Occipital lobe (tissue), 2 donors: ENCODE results near the gene CAP2. TPM values are rescaled to one million over a fixed set of nuclear protein-coding genes. Genes with fewer than 3 reads are reported as not detected.
"Not testable (repeated sequence)": the region's sequence is repeated elsewhere in the genome, so short reads cannot be mapped to it uniquely, and the experiment has no call there.

Source experiments
- DNase-seq: peaks from one replicate; lab custom pipeline; 2025; lab: John Stamatoyannopoulos, UW
- total RNA-seq: library from RNA; depleted of rRNA; stranded (reverse); fragments of >200 nt; gene quantifications from one replicate; pipeline ENCODE4 v1.2.3, GENCODE V29; 2014

The CAP2 gene
- total RNA-seq, 1 donor from 2014 or later: 33.7 TPM

DNA sequence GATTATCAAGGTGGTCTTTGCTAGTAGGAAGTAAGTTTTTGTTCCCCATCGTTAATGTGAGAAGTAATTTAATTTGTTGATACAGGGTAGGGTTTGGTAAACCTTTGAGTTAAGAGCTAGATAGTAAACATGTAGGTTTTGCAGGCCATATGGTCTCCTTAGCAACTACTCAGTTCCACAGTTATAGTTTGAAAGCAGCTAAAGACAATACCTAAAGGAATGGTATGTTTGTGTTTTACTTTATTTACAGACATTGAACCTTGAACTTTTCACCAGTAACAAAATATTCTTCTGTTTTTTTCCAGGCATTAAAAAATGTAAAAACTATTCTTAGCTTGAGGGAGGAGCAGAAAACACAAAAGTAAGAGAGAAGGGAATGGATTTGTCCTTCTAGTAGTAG, 1.7 kb downstream of the CAP2 start:
- DNase-seq: no peak

DNA sequence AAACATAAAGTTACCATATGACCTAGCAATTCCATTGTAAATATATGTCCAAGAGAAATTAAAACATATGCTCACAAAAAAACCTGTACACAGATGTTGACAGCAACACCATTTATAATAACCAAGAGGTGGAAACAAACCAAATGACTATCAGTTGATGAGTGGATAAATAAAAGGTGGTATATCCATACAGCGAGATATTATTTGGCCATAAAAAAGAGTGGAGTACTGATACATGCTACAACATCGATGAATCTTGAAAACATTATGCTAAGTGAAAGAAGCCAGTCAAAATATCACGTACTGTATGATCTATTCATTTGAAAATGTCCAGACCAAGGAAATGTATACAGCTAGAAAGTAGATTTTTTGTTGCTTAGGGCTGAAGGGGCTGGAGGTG, 2.9 kb downstream of the CAP2 start:
- DNase-seq: no peak

DNA sequence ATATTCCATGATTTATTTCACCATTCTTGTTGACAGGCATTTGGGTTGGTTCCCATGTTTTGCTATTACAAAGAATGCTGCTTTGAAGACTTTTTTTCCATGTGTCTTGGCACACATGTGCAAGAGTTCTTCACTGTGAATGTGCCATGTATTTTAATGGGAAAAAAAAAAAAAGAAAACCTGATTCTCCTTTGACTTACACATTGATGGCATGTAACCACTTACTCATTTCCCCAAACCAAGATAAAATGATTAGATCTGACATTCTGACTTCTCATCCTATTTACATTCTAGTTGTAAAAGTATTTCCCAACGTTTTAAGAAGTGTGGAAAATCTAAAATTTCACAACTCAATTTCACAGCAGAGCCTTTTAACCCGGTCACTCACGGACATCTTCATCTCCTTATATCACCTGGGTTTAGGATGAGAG, 4.4 kb downstream of the CAP2 start:
- no peak for DNase-seq

DNA sequence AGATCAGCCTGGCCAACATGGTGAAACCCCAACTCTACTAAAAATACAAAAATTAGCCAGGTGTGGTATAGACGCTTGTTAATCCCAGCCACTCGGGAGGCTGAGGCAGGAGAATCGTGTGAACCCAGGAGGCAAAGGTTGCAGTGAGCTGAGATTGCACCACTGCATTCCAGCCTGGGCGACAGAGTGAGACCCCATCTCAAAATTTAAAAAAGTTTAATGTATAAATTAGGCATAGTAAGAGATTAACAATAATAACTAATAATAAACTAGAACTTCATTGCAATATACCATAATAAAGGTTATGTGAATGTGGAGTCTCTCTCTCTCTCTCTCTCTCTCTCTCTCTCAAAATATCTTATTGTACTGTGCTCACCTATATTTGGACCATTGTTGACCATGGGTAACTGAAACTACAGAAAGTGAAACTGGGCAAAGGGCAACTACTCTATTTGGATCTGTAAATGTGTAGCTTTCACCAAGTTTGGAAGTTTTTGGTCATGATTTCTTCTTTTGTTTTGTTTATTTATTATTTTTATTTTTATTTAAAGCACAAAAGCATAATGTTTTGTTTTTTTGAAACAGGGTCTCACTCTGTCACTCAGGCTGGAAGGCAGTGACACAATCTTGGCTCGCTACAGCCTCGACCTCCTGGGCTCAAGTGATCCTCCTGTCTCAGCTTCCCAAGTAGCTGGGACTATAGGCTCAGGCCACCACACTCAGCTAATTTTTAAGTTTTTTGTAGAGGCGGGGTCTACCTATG, 12.0 kb downstream of the CAP2 start:
- not testable (repeated sequence) for DNase-seq

DNA sequence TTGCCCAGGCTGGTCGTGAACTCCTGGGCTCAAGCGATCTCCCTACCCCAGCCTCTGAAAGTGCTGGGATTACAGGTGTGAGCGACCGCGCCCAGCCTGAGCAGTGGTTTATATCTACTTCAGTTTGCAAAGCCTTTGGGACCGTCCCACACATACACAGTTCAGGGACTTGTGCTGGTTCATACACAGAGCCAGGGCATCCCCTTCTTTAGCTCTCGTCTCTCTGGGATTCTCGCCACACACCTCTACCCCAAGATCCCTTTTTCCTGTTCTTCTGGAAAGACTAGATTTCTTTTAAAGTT, 12.5 kb downstream of the CAP2 start:
- DNase-seq: no peak

DNA sequence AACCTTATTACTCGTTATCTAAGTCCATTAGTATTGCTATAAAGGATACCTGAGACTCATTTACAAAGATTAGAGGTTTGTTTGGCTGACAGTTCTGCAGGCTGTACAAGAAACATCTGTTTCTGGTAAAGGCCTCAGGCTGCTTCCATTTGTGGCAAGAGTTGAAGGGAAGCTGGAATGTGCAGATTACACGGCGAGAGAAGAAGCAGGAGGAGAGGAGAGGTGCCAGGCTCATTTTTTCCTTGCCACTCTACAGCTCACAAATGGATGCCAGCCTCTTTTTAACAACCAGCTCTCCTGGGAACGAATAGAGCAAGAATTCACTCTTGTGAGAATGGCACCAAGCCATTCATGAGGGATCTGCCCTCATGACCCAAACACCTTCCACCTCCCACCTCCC, 14.7 kb downstream of the CAP2 start:
- DNase-seq: no peak

DNA sequence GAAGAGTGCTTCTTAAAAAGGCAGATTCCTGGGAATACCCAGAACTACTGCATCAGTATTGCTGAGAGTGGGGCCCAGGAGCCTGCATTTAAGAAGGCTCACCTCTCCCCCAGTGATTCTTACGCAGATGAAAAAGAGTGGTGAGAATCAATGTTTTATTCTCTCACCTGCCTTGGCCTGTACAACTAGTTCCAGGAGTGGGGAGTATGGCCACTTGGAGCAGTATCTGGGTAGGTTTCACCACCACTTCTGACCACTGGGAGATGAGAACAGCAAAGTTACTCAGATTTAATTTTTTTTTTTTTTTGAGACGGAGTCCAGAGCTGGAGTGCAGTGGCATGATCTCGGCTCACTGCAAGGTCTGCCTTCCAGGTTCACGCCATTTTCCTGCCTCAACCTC, 16.9 kb downstream of the CAP2 start:
- no peak for DNase-seq

DNA sequence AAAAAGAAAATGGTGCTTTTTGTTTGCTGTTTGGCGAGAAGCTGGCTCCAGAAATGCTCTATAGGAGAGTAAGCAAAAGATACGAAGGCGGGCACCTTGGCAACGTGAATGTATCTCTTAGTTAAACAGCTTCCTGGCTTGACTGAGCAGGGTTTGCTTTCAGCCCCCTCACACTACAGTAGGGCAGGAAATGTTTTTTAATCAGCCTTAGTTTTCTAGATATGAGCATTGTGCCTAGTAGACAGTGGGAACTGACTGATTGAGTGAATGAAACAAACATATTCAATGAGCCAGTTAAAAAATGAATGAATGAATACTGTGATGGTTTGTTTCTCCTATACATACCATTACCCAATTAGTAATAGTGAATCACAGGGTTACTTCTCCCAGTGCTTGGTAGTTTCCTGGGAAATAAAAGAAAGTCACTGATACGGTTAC, 19.9 kb downstream of the CAP2 start:
- no peak for DNase-seq

DNA sequence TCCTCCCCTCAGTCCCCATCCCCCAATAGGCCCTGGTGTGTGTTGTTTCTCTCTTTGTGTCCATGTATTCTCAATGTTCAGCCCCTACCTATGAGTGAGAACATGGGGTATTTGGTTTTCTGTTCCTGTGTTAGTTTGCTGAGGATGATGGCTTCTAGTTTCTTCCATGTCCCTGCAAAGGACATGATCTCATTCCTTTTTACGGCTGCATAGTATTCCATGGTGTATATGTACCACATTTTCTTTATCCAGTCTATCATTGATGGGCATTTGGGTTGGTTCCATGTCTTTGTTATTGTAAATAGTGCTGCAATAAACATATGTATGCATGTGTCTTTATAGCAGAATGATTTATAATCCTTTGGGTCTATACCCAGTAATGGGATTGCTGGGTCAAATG, 21.0 kb downstream of the CAP2 start:
- DNase-seq: not testable (repeated sequence)

DNA sequence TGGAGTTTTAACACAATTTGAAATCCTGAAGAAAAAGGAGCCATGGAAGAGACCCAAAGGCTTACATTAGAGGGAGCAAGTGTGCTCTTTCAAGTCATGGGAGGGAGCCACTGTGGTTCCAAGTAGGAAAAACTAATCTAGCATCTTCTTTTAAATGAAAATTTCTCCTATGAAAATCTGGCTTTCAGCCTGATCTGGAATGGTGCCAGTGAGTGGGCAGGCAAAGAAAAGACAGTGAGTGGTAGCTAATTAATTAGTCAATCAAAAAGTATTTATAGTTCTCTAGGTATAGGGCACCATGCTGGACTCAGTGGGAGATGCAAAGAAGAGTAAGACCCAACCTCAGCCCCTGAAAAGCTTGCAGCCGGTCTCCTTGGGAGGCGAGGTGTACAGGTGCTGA, 21.9 kb downstream of the CAP2 start:
- DNase-seq: no peak

DNA sequence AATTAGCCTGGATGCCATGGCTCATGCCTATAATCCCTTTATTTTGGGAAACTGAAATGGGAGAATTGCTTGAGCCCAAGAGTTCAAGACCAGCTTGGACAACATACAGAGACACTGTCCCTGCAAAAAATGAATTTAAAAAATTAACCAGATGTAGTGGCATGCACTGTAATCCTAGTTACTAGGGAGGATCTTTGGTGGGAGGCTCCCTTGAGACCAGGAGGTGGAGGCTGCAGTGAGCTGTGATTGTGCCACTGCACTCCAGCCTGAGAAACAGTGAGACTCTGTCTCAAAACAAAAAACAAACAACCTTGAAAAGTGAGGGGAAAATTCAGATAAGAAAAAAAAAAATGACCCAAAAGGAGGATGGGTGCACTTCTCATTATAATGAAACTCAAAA, 23.4 kb downstream of the CAP2 start:
- DNase-seq: no peak

DNA sequence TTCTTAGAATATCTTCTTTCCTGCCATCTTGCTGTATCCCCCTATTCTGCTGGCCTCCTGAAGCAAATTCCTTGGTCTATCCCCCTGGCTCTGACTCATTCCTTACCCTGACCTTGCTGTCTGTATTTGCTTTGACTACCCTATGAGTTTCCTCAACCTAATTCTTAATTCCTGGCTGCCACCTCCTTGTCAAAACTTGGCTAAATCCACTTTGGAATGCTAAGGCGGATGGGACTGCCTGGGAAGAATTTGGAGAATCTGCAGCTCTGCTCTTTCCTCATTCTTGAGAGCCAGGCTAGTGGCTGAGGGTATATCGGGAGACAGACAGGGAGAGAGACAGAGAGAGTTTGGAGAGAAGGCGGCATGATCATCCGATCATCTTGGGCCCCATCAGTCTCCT, 24.4 kb downstream of the CAP2 start:
- DNase-seq: no peak

DNA sequence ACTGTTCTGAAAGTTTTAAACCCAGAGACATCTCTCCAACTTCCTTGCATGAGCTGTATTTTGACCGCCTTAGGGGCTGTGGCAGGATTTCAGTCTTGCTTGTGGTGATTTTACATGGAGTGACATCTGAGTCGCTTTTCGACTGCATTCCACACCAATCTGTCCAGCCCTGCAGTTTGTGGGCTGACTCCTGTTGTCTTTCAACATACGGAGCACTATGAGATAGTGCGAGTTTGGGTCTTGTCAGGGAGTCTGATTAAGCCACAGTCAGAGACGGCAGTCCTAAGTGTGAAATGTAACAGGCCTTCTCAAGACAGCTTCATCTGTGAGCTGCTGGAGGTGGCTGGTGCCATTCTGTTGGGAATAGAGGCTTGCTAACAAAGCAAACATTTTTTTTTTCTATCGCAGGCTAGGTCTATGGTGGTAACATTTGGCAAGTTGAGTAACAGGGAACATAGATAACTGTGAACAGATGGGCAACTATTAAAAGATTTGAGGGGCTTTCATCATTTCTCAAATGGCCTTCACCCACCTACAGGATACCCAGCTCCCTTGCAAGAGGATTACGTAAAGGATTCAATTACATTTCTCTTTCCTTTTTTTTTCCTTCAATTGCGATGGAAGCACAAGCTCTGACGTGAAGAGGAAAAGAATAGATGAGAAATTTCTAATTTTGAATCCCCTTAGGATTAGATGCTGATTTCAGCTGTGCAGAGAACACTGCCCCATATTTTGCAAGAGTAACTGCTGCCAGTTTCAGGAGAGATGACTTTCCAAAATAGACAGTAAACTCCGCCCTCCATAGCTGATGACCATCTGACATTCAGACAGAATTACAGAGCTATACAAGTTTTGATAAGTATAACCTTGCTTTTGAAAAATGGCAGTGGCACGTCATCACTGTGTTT, 25.1 kb downstream of the CAP2 start:
- no peak for DNase-seq

DNA sequence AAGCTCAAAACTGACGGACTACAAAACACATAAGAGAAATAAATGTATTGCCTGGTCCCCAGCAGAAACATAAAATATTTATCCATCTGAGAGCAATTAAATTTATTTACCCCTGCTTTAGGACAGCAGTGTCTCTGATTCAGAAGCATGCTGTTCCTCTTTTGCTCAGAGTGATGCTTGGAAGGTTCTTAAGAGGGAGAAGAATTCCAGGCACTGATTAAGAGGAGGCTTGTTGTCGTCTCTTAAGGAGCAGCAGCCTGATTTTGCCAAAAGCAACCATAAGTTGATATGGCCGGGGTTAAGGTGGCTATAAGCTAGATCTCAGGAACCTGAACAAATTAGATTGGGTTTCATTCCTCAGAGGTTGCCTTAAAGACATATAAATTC, 25.8 kb downstream of the CAP2 start:
- no peak for DNase-seq

DNA sequence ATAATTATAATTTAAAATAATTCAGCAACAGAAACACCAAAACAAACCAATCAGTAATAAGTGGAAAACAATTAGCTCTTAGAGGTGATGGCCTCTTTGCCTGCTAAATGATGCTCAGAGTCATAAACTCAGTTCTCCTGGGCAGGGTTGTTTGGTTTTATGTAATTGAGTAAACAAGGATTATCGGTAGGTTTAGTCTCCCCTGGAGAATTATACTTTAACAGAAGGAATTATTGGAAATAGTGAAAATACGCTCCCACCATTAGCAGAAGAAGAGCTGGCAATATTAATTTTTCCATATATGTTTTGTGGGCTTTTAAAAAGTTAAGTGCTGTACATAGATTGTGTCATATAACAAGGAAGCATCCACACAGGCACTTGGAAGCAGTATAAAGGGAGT, 27.0 kb downstream of the CAP2 start:
- DNase-seq: no peak

DNA sequence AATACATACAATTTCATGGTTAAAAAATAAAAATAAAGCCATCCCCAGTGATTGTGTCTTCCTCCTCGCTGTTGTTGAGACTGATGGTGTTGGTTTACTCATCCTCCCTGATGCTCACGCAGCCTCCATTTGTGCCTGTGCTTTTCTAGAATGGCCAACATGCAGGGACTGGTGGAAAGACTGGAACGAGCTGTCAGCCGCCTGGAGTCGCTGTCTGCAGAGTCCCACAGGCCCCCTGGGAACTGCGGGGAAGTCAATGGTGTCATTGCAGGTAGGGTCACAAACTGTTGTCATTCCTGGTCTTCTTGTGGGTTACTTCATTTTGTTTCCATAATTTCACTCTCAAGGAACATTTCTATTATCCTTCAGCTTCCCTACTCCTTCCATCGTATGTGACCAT, 28.0 kb downstream of the CAP2 start:
- no peak for DNase-seq

DNA sequence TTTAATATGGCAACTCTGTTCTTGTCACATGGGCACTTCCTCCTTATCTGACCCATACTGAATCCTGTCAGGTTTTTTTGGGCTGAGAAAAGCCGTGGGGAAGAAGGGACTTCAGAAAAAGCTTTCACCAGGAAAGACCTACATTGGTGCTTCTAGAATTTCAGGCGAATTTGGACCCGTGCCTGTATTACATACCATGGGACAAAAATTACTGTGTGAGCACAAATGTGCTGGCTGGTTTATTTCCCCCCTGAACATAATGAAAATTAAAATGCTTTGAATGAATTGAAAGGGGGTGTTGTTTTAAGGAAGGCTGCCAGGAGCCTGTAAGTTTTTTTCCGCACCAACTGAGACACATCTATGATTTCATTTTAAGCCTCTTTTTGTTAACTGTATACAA, 29.6 kb downstream of the CAP2 start:
- DNase-seq: no peak

DNA sequence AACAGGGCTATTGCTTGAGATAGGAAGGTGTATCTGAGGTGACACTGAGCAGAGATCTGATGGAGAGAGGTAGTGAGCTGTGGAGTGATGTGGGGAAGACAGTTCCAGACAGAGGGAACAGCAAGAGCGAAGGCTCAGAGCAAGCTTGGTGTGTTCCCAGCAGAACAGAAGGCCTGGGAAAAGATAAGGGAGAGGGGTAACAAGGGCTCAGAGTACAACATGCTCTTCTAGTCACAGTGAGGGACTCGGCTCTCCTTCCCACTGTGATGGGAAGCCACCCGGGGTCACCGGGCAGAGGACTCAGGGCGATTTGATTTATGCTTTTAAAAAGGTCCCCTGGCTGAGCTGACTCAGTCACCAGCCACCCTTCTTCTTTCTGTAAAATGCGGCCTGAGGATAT, 33.7 kb downstream of the CAP2 start:
- DNase-seq: no peak

DNA sequence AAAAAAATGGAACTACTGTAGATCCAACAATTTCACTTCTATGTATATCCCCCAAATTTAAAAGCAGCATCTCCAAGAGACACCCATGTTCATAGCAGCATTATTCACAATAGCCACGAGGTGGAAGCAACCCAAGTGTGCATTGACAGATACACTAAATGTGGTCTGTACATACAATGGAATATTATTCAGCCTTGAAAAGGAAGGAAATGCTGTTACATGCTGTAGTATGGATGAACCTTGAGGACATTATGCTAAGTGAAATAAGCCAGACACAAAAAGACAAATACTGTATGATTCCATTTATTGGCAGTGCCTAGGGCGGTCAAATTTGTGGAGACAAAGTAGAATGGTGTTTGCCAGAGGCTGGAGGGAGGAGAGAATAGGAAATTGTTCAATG, 34.2 kb downstream of the CAP2 start:
- no peak for DNase-seq

DNA sequence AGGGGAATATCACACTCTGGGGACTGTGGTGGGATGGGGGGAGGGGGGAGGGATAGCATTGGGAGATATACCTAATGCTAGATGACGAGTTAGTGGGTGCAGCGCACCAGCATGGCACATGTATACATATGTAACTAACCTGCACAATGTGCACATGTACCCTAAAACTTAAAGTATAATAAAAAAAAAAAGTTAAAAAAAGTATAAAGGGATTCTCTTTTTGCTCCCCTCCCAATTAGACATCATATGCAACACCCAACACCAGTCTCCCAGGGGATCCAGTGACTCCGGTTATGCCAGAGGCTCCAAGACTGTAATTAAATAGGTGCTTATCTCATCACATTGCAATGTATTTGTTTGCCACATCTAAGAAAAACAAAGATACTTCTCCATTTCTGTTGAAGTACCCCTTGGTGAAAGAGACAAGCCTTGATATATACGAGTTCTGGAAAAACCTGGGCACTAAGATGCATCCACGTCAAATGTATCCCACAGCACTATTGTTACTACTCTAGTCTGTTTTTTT, 35.3 kb downstream of the CAP2 start:
- DNase-seq: not testable (repeated sequence)

DNA sequence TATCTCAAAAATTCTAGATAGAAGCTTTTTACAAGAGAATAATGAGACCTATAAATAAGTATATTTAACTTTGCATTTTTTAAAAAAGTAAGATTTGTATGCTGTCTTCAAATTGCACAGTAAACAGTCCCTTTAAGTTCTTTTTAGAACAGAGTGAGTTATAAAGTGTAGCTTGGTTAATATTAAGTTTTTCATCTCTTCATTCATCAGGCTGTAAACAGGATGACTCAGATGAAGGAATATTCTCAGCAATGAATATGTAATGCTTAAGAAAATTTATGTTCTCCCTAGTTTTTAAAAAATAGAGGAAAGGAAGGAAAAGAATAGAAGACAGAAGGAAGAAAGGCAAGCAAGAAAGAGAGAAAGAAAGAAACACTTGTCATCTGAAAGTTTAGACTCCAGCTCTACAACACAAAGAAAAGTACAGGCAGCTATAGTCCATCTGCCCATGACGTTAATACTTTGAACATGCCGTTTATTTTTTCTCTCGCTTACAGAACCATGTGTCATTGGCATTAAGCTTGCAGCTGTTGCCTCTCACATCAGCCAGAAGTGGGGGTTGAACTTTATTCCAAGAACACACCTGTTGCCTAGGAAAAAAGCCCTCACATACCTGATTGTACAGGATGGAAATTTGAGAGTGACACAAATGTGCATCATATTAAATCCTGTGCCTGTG, 36.1 kb downstream of the CAP2 start:
- no peak for DNase-seq

DNA sequence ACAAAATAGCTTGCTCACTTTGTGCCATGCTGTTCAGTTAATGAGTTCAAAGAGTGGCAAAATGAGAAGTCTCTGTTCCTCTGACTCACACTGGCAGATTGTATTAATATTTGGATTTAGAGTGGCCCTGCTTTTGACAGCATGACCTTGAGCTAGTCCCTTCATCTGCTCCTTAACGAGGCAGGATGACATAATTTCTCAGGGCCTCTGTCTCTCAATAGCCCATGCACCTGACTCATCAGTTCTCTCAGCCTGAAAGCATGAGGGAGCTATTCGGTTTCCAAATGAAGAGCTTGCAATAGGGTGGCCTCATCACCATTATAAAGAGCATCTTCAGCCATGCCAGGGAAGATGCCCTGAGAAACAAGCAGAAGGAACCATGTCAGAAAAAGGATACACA, 38.2 kb downstream of the CAP2 start:
- DNase-seq: no peak
